ENCODE results near the gene LGMN.
"Not testable (repeated sequence)": the region's sequence is repeated elsewhere in the genome, so short reads cannot be mapped to it uniquely, and the experiment has no call there.

Gene LGMN

DNA sequence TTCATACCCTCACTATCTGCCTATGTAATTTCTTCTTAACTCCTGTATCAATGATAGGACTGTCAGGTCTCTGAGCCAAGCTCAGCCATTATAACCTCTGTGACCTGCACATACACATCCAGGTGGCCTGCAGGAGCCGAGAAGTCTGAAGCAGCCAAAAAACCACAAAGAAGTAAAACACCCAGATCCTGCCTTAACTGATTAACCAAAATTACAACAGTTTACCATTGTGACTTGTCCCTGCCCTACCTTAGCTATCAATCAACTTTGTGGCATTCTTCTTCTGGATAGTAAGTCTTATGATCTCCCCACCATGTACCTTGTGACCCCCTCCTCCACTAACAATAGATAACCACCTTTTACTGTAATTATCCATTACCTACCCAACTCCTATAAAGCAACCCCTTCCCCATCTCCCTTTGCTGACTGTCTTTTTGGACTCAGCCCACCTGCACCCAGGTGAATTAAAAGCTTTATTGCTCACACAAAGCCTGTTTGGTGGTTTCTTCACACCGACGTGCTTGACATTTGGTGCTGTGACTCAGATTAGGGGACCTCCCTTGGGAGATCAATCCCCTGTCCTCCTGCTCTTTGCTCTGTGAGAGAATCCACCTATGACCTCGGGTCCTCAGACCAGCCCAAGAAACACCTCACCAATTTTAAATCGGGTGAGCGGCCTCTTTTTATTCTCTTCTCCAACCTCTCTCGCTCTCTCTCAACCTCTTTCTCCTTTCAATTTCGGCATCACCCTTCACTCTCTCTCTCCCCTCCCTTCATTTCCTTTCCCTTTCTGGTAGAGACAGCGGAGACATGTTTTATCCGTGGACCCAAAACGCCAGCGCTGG is 11.5 kb upstream of the LGMN start:
- DNase-seq: no peak

DNA sequence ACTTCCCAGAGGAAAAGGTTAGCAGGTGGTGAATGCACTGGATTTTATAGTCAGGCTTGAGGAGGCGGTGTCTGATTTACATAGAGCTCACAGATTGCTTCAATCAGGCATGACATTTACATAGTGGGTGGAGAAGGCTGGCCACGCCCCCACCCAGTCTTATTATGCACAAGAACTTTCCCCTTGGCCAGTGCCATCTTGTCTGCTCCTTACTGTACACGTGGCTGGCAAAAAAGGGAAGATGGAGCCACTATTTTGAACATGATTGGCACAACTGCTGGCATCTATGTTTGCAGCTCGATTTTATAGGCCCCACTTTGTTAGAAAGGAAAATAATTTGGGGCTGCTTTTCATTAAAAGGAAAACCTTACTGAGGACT is 10.9 kb upstream of the LGMN start:
- no peak for DNase-seq

DNA sequence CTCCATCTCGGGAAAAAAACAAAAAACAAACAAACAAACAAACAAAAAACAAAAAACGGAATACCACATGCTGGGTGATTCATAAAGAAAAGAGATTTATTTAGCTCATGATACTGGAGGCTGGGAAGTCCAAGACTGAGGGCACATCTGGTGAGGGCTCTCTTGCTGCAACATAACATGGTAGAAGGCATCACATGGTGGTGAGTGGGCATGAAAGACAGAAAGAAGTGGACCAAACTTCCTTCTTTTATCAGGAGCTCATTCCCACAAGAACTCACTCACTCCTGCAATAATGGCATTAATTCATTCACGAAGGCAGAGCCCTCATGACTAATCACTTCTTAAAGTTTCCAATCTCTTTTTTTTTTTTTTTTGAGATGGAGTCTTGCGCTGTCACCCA is 8.0 kb upstream of the LGMN start:
- no peak for DNase-seq

DNA sequence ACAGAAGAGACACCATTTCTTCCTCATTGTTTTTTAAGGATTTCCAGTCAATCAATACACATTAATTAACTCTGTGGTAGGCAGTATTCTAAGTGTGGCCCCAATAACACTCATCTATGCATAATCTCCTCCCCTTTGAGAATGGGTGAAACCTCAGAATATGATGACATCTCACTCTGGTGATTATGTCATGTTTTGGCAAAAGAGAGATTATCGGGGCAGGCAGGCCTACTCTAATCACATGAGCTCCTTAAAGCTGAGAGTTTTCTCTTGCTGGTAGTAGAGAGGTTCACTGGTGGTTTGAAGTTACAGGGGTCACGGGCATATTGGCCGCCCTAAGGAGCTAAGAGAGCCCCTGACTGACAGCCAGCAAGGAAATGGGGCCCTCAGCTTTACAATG is 7.1 kb upstream of the LGMN start:
- no peak for DNase-seq

DNA sequence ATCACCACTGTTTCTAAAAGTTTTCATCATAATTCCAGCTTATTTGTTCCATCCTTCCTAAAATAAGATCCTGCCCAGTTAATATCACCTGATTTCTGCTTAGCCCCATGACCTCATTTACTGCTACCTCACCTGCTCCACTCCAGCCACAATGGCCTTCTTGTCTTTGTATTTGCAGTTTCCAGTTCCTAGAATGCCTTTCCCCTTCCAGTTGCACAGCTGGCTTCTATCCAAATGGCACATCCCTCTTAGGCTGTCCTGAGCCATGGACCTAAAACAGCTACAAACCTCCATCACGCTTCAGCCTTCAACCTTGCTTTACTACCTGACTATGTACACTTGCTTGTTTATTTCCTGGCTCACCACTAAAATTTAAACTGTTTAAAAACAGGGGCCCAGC is 6.5 kb upstream of the LGMN start:
- DNase-seq: no peak

DNA sequence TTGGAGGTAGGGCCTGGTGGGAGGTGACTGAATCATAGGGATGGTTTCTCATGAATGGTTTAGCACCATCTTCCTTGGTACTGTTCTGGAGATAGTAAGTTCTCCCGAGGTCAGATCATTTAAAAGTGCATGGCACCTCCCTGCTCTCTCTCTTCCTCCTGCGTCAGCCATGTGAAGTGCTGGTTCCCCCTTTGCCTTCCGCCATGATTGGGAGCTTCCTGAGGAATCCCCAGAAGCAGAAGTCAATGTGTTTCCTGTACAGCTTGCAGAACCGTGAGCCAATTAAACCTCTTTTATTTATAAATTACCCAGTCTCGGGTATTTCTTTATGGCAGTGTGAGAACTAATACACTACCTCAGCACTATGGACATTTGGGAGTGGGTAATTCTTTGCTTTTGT is 4.8 kb upstream of the LGMN start:
- DNase-seq: peak; percentile 7

DNA sequence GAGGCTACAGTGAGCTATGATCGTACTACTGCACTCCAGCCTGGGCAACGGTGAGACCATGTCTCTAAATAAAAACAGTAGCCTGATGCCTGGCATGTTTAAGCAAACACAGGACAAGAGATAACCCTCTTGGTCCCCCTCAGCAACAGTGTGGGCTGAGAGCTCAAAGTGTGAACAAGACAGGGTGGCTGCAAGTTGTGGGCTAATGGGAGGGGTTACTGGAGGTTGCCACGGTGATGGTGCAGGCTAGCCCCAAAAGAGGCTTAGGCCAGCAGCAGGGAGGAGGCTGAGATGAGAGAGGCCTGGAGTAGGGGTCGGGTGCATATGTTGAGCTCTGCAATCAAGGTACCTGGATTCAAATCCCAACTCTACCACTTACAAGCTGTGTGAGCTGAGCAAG is 3.4 kb upstream of the LGMN start:
- no peak for DNase-seq

DNA sequence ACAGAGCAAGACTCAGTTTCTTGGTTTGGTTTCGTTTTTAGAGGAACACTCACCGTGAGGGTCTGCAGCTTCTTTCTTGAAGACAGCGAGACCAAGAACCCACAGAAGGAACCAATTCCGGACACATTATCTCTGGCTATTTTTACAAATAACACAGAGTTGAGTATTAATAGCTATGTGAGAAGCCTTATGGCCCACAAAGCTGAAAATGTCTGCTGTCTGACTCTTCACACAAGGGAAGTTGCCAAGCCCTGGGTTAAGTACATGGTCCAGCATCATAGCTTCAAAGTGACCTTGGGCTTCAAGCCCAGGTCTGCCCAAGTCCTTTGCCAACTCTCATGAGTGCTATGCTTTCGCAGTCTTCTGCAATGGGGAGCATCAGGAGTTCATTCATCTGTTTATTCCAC is 2.6 kb upstream of the LGMN start:
- DNase-seq: no peak

DNA sequence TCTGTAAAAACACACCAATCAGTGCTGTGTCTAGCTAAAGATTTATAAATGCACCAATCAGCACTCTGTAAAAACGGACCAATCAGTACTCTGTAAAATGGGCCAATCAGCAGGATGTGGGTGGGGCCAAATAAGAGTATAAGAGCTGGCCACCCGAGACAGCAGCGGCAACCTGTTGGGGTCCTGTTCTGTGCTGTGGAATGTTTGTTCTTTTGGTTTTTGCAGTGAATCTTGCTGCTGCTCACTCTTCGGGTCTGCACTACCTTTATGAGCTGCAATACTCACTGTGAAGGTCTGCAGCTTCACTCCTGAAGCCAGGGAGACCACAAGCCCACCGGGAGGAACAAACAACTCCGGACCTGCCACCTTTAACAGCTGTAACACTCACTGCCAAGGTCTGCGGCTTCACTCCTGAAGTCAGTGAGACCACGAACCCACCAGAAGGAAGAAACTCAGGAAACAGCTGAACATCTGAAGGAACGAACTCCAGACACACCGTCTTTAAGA is 1.8 kb upstream of the LGMN start:
- not testable (repeated sequence) for DNase-seq

DNA sequence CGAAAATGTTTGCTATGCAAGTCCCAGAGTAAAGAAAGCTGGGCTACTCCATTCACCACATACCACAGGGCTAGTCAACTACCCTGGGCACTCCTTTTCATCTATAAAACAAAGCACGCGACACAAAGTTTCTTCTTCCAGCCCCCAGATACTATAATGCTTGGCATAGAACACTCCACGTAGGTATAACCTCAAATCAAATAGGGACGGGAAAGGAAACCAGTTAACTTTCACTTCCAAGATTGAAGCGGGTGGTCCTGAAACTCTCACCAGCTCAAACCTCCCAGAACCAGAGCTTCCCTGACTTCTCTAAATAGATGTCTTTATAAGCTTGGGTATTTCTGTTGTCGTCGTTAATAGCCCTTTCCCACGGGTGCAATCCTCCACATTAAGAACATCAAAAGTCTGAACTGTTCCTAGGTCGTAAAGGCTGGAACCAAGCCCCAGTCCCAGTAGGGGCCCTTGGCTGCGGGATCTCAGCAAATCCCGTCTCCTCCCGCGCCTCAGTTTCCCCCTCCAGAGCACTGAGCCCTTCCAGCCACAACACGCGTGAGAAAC is 647 bp downstream of the LGMN start:
- DNase-seq: no peak

DNA sequence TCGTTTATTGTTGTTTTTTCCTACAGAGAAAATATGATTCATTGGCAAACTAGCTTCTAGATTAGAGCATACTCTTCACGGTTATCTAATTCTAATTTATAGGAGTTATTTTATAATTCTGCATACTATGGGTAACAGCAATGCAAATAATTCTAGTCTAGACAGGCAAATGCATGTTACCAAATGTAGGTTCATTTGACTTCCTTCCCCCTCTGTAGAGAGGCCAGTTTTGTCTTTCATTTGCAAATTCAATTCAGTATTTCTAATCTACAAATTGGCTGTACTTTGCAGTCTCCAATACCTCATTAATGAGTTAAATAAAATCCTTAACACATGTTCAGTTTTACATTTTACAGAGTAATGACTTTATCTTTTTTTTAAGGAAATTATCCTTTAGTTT is 4.2 kb downstream of the LGMN start:
- DNase-seq: no peak

DNA sequence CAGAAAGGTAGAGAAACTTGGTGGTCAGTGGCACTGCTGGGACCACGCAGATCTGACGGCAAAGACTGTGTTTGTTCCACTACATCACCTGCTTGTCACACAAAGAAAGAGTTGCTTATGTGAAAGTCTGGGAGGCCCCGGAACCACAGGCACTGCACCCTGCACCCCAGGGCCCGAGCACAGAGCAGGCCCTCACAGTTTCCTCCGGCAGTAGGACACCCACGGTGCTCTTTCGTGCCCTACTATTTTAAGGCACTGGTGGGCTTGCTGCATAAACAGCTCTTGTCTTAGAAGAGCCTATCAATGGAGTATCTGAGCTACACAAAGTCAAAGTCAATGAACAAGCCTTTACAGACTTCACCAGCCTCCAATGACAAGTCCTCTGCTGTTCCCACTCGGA is 8.0 kb downstream of the LGMN start:
- DNase-seq: no peak

DNA sequence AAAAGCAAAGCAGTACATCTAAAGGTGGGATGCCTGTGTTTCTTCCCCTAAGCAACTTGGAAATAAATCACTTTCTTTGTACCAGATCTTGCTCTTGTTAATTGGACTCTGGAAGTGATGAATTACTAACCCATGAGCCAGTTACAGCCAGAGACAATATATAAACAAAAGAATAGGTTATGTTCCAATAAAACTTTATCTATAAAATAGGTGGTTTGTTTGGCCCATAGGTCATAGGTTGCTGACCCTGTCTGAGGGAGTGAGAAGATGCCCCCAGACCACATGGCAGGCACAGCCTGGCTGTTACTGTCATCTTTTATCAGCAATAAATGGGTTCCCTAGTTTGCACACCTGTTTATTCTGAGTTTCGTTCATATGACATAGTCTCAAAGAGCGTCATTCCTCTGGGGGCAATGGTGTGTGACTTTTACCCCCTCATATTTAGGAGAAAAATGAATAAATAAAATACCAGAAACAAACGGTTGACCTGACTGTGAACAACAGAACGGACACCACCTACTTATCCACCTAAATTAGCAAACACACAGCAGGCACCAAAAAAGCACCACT is 10.7 kb downstream of the LGMN start:
- no peak for DNase-seq

DNA sequence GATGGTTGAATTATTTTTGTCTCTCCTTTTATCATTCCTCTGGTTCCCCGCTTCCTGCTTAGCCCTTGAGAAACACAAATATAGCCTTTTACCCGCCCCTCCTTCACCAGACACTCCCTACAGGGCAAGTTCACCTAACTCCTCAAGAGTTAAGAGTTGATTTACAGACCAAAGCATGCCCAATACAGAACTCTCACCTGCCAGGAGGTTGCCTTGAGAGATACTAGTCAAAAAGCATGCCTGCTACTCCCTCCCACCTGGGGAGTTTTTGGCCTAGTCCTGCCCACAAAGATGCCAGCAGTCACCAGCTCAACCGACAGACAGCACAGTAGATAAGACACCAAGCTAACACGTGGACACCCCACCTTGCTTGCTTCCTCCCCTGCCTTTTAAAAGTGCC is 11.2 kb downstream of the LGMN start:
- DNase-seq: no peak

DNA sequence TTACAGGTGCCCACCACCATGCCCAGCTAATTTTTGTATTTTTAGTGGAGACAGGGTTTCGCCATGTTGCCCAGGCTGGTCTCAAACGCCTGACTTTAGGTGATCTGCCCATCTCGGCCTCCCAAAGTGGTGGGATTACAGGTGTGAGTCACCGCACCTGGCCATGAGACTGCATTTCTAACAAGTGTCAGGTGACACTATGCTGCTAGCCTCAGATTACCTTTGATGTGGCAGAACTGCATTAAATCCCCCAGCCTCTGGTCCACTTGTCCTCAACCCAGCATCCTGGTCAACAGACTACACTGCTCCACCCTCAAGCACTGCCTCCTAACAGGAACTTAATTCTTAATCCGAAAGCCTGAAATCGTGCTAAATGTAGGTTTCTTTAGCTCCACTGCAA is 13.1 kb downstream of the LGMN start:
- DNase-seq: no peak

DNA sequence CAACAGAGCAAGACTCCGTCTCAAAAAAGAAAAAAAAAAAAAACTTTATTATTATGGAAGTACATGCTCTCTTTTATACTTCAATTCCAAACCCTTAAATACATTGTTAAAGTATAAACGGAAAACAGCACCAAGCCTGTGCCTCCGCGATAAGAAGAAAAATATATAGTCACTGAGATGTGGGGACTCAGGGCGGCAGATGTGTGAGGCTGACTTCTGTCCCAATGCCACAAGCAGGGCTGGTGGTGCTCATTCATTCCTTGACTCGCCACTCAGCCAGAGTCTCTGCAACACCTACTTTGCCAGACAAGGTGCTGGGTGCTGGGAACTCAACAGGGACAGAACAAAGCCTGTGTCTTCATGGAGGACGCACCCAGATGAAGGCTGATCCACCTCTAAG is 13.8 kb downstream of the LGMN start:
- no peak for DNase-seq

DNA sequence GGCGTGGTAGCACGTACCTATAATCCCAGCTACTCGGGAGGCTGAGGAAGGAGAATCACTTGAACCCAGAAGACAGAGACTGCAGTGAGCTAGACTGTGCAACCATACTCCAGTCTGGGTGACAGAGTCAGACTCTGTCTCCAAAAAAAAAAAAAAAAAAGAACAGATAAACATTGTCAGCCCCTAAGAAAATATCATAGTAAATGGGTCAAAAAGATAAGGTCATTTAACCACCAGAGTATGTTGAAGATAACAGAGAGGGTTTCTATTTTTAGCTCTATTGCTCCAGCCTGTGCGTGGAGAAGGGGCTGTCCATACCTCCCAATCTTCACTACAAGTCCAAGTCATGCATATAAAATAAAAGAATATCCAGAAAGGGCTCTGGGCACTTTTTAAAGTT is 15.4 kb downstream of the LGMN start:
- DNase-seq: no peak

DNA sequence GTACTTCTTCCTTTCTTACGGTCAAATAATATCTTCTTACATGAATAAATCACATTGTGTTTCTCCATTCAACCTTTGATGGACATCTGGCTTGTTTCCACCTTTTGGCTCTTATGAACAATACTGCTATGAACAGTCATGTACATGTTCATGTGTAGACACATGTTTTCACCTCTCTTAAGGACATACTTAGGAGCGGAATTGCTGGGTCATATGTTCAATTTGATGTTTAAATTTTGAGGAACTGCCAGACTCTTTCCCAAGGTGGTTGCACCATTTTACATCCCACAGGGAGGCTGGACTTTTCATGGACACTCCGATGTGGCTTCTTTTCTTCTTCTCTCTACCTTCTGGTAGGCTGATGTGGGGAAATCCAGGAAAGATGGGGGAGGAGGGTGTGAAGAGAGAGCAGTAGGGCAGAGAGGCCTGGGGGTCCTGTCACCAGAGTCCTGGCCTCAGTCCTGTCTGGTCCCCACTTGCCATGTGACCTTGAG is 16.8 kb downstream of the LGMN start:
- DNase-seq: no peak

DNA sequence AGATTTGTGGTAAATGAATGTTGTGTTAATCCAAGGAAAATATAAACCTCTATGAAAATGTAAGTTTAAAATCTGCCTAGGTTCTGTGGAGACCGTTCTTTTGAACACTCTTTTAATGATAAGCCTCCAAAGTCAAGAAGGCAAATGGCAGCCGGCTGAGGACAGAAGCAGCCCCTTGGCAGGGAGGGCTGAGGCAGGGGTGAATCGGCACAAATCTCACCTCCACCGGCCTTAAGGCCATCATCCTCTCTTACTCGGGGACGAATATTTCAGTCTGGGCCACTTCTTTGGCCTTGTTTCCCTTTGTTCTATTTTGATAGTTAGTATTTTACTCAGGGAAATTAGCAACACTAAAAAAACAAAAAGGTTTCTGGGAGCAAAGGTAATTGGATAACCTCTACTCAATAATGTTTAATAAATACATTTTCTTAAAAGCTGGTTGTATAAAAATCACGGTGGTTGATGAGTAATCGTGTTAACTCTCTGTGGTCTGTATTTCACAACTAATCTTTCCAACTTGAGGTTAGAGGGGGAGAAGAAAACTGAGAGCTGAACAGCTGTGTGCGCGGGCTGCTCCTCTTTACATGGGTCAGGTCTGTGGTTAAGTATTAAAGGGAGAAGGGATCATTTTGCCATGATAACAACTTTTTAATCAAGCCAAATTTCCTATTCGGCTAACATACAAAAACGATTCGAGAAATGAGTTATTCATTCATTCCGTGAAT is 18.6 kb downstream of the LGMN start:
- no peak for DNase-seq

DNA sequence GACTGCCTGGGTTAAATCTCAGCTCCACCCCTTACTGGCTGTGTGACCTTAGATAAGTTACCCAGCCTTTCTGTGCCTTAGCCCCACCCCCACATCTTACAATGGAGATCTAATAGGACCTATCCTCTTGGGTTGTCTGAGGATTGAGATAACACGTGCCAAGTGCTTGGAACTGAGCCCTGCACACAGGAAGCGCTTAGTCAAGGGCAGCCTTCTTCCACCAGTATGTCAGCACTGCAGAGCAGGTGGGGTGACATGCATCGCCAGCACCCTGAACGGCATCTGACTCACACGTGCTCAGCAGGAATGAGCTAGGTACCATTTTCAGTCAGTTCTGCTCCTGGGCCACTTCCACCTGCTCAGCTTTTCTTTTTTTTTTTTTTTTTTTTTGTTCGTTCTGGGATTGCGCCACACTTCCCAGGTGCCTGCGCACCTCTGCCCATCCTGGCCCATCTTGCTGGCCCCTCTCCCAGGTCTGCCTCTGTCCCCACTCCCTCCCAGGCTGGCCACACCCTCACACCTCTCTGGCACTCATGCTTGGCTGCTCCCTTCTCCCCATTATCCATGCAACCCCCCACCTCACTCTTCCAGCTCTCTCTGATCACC is 19.6 kb downstream of the LGMN start:
- no peak for DNase-seq

DNA sequence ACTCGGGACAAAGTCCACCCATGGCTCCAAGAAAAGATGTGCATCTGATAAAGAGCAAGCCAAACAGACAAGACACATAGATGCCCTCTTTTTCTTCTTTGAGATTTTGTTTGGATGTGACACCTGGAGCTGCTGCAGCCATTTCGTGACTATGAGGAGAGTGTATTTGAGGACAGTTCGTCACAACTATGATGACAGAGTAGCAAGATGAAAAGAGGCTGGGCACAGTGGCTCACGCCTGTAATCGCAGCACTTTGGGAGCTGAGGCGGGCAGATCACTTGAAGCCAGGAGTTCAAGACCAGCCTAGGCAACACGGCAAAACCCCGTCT is 21.5 kb downstream of the LGMN start:
- DNase-seq: no peak

DNA sequence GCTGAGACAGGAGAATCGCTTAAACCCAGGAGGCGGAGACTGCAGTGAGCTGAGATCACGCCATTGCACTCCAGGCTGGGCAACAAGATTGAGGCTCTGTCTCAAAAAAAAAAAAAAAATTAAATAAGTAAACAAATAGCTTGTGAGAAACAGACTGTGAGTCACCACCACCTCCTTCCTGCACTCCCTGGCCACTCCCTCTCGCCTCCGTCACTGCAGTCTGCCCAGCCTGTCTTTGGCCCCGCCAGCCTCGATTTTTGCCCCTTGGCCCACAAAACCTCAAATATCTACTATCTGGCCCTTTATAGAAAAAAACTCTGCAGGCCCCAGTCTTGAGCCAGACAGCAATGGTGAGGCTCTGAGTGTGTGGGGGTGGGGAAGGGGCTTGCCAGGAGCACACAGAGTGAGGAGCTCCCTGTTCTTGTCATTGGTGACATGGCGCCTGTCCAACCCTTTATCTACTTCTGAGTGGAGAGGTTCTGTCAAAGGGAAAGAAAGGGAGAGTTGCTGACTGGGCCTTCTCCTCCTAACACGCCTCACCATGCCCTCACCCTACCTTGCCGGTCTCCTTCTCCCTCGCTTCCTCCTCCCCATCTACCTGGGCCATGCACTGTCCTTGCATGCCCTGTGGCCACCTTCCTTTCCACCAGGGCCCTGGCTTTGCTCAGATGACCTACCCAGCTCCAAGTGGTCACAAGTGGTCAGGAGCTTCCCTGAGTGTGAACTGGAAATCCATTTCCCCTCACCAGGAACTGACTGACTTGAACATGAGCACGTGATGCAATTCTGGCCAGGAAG is 22.1 kb downstream of the LGMN start:
- DNase-seq: no peak

All from cortex of kidney (tissue), 1 donor.